Activated effector memory CD4-positive, alpha-beta T cell treated with Interleukin-2 at 50 U/mL for 16 hours (primary cell): ENCODE results near the gene TRAF2.

ENCODE experiments used
- DNase-seq: peaks from one replicate; pipeline ENCODE4 v3.0.0-alpha.2; 2020

Gene TRAF2

DNA sequence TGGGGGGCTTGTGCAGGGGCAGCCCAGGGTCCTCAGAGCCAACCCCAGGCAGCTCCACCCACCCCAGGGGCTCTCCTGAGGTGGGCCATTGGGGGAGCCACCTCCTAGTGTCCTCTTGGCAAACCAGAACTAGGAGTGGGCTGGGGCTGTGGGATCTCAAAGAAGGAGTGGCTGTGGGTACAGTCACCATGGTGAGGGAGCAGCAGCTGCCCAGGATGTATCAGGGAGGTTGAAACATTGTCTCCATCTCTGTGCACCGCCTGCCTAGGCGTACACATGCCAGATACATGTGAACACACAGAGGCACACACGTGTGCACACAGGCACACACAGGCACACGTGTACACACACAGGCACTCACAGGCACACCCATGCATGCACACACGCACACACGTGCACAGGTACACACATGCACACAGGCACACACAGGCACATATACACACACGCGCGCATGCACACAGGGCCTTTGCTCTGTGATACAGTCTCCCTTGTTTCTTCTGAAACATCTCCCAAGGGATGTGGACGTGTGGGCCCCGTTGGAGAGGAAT, 76.5 kb downstream of the TRAF2 start:
- DNase-seq: no peak

DNA sequence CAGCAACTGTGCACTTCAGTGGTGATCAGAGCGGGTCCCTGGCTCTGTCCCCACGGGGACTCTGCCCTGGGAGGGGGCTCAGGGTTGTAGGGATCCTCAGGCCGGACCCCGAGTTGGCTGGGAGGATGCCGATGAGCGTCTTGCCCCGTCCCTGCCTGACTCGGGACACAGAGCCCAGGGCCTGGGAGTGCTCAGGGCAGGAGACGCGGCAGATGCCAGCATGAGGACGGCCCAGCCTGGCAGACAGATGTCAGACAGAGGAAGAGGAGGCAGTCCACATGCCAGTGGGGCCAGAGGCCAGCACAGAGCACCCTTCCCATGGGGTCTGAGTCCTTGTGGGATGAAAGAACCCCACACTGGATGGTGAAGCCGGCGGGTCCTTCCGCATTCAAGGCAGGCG, 77.0 kb downstream of the TRAF2 start:
- no peak for DNase-seq

DNA sequence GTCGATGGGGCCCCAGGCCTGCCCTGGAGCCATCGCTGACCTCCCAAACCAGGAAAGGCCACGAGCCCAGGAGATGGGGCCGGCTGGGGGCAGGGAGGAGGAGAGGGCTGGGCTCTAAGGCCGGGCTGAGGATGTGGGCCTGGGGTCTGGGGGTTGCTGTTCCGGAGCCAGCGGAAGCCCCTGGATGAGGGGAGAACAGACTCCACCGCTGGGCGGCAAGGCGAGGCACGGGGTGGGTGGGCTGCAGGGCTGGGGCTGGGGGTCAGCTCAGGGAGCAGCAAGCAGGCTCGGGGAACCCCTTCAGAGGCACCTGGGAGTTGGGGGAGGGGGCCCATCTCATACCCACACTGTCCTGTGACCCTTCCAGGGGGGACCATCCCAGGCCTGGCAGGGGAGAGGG, 77.4 kb downstream of the TRAF2 start:
- no peak for DNase-seq

DNA sequence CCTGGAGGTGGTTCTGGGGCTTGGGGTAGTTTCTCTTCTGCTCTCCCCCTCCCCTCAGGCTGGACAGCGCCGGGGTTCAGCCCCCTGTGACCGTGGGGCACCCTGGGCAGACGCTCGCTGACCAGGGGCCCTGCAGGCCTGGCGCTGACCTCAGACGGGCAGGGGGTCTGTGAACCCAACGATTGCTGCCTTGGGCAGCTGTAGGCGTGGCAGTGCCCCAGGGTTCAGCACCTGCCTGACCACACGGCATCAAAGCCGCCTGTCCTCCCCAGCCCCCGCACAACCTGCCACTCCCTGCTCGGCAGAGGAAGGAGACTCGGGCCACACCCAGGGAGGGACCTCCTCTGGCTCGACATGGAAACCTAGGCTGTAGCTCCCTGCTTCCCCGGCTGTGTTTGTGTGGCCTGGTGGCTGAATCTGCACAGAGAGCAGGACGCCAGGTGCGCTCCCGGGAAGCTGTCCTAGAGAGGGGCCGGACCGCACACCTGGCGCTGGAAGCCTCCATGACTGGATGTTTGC, 77.9 kb downstream of the TRAF2 start:
- DNase-seq: no peak

DNA sequence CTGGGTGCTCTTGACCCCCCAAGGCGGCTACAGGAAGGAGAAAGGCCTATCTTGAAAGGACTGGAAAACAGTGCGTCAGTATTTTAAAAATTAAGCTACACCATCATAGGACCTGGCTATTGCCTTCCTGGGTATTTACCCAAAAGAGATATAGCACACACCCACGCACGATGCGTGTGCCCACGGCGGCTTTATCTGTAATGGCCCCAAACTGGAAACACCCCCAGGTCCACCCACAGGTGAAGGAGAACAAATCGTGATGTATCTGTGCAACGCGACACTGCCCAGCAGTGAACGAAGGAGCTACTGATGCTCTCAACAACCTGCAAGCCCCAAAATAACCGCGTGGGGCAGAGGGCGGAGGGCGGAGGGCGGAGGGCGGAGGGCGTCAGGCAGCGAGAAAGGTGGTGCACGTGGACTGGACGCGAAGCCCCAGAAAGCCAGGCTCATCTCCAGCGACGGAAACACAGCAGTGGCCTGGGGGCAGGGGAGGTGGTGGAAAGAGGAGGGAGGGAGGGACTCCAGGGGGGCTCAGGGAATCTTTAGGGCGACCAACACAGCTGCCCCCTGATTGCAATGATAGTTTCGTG, 78.6 kb downstream of the TRAF2 start:
- DNase-seq: no peak

DNA sequence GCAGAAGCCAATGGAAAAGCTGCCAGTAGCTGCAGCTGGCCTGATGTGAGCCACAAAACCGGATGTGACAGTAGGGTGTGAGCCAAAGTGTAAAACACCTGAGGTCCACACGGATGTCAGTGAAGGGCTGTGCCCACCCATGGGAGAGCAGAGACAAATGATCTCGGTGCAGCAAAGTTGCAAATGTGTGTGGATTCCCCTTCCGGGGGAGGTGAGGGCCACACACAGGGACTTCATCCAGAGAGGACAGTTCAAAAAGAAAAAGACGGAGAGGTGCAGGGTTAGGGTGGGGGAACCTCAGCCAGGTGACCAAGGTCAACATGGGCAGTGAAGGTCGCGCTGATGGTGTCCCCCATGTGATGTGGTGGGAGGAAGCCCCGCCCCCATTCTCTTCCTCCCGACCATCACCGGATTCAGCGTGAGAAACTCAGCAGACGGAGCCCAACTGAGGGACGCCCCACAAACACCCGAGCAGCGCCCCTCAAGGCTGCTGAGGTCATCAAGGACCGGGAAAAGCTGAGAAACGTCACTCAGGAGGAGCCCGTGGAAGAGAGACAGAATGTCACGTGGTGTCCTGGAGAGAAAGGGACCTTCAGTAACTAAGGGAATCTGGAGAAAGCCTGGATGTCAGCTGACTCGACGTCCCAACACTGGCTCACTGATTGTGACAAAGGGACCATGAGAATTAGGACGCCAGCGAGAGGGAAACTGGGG, 79.6 kb downstream of the TRAF2 start:
- DNase-seq: peak; percentile 24

DNA sequence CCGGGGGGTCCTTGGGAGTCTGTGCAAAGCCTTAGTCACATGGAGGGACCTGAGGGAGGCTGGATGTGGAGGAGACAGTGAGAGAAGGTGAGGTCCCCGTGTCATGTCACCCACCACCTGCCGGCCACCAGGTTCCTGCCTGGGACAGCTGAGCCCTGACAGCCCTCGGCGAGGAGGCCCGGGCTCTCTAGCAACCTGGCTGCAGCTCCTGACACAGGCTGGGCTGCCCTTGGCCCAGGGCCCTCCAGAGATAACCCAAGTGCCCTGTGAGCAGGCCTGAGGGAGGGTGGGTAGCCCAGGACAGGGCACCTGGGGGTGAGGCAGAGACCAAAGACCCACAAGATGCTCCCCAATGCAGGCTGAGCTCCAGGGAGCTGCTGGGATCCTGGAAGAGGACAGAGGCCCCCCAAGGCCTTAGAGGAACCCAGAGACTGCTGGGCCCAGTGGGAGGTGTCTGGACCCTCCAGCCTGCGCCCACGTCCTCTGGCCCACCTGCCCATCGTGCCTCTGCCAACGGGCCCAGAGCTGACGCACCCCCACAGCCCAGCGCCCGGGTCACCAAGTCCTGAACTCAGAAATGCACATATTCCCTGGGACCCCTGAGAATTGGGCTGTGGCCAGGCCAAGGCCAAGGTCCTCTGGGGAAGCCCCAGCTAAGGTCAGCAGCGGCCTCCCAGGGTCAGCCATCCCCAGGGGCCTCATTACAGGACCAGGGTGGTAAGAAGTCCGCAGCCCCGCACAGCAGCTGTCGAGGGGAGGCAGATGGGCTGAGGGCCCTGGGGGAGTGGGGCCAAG, 82.2 kb downstream of the TRAF2 start:
- DNase-seq: no peak

DNA sequence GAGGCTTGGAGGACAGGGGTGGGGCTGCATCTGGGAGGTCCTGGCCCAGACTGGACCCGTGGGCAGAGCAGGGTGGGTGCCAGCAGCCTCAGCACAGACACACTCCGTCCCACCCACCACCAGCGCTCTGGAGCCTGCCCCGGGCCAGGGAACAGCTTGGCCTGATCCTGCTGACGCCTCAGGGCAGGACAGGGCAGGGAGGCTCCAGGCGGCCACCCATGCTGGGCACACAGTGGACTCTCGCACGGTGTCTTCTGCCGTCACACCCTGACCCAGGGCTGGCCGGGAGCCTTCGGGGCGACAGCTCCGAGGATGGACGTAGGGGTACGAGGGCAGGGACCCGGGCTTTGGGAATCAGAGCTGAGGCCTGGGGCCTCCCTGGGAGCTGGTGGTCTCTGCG, 82.8 kb downstream of the TRAF2 start:
- DNase-seq: no peak

DNA sequence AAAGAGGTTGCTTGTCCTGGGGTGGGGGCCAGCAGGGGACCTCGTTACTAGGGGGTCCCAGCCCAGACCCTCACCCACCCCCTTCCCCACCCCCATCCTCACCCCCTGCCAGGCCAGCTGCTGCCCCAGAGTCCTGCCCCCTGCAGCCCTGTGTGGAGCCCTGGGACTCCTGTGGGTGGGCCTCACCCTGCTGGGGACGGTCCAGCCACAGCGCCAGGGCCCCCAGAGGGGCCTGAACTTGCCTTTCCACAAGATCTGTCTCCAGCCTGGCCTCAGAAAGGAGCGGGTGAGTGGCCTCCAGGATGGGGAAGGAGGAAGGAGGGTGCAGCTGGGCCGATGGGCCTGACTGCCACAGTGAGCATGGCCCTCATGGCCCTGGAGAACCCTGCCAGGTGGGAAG, 83.5 kb downstream of the TRAF2 start:
- DNase-seq: no peak

DNA sequence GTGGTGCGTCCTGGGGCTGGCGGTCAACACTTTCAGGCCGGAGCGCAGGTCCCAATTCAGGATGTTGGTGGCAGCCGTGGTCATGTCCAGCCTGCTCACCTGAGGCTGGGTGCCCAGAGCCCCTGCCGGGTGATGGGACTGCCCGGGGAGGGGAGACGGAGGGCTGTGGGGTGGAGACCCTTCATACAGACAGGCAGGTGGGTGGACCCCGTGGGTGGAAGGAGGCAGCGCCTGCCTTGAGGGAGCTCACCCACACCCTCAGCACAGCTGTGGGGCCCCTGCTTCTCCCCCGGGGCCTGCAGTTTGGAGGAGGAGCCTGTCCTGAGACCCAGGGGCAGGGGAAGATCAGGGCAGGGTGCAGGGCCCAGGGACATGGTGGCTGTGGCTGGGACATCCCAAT, 84.0 kb downstream of the TRAF2 start:
- no peak for DNase-seq

DNA sequence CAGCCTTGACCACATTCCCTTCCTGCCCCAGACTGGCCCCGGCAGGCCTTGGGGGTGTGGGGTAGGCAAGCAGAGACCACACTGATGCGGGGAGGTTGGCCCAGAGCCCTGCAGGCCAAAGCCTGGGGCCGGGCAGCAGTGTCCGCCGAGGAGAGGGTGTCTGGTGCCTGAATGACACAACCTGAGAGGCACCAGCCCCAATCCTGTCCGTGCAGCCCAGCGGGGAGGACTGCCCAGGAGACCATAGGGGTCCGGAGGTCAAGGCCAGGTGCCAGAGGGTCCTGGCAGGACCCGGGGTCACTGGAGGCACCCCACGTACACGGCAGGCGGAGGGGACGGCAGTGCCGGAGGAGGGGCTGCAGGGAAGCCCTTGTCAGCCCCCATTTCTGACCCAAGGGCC, 85.4 kb downstream of the TRAF2 start:
- no peak for DNase-seq

DNA sequence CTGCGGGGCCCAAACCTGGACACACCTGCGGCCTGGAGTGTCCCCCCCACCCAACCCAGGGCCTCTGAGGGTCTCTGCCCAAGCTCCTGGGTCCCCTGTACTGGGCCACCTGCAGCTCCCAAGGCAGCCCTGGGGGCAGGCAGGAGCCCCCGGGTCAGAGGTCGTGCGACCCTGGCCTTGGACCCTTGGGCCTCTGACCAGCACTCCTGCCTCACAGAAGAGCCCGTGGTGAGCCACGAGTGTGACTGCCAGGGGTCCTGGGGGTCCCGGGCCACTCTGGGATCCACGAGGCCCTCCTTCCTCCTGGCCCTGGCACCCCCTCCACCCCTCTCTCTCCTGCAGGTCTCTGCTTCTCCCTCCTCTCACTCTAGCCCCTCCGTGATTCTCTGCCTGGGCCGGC, 86.0 kb downstream of the TRAF2 start:
- no peak for DNase-seq

DNA sequence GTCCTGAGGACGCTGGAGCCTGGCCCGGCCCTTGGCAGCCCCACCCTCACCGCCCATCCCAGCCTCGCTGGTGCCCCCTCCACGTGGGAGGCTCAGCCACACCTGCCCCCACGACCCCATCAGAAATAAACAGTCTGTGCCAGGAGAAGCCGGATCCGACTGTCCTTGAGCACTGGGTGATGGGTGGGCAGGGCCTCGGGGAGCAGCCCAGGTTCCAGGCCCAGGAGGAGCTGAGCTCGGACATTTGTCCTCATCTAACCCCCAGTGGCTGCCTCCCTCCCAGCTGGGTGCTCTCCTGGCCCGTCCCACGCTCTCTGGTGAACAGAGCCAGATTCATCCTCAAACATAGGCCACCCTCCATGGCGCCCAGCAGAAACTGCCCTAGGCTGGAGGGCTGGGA, 86.4 kb downstream of the TRAF2 start:
- no peak for DNase-seq

DNA sequence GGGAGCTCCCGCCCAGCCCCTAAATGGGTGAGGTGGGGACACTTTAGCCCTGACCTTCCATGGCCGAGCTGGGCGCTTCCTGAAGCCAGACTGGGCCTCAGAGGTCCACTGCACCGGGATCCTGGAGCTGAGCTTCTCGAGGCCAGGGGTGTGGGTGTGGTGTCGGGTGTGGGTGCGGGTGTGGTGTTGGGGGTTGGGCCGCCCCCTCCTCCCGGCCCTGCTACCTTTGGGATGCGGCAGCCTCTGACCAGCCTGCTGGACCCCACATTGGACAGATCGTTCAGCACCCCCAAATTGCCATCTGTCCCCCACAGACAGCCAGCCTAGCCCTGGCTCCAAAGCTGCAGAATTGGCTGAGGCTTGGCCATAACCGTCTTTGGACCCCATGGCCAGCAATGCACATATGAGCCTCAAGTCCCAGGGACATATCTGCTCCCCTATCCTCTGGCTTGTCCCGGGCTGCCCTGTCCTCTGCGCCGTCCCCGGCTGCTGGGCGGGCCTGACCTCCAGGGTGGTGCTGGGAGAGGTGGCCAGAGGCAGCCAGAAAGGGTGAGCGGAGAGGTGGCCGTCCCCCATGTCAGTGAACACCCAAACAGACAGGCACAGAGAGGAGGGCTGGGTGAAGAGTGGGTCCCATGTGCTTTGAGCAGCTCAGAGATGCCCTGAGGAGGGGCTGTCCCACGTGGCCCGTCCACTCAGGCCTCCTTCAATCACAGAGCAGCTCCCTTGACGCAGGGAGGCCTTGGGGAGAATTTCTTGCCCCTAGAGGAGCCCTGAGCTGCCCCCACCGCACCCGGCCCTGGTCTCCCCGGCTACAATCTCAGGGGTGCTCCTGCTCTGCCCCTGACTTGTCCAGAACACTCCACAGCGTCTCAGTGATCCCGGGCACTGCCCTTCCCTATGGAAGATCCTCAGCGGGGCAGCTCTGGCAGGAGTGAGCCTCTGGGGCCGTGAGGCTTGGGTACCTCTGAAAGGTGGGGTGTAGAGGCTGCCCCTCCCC, 87.6 kb downstream of the TRAF2 start:
- no peak for DNase-seq

DNA sequence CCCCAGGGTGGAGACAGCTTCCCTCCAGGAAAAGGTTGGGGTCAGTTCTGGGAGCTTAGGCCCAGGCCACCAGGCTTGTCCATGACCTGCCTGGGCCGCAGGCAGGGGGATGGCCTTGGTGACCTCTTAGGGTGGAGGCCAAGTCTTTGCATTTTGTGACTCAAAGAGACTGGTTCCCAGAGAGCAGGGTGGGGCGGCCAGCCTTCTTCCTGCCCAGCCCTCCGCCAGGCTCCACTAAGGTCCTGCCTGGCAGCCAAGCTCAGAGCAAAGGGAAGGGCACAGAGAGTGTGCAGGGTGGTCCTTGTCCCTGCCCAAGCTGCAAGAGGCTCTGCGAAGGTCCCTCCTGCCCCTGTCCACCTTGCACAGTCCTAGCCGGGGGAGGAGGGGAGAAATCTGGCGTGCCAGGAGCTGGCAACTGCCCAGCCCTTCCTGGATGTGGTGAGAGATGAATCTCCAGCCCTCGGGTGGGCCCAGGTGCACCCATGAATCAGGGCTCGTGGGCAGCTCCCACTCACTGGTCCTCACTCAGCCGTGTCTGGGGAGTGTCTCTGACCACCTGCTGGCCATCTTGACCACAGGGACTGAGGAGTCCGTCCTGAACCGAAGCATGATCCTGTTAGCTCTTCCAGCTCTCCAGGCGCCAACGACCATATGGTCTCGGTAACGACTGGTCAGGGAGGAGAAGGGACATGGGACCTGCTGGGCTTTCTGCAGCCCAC, 88.7 kb downstream of the TRAF2 start:
- peak; percentile 32 for DNase-seq

DNA sequence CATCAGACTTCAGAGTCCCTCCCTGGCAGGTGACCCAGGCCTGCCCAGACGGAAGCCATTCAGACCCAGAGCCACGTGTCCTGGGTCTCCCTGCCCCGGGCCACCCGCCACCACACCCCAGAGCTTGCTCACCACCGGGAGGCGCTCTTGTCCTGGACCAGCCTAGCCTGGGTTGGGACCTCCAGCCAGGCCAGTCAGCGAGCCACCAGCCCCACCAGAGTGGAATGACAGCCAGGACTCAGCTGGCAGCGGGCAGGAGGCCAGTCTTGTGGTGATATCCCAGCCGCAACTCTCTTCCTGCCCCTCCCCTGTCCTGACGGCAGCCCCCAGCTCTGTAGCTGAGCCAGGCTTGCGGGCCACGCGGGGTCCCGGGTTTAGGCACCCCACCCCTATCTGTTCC, 89.3 kb downstream of the TRAF2 start:
- no peak for DNase-seq
